Adrenal gland (tissue), 12 donors: ENCODE data around the gene IL36G. TPM values are rescaled to one million over a fixed set of nuclear protein-coding genes. Genes with fewer than 3 reads are reported as not detected.

Experiments
- DNase-seq, 7 donors: peaks; one replicate each; pipeline ENCODE4 v3.0.0-alpha.2; 2019 to 2020
- H3K27ac ChIP-seq, 5 donors: fragments of 200-600 bp; sonication (generic) in 4 of 5; 1 replicate in 3 of 5; 2 replicates in 2 of 5; pipeline versions ENCODE4 v1.5.1 to v1.8.0; 2016 to 2020; ENCODE audit warnings: mild to moderate bottlenecking in 1 of 5
- H3K27me3 ChIP-seq: fragments of 200-600 bp; 2 replicates; pipeline ENCODE4 v1.8.0; 2021
- H3K36me3 ChIP-seq, 2 donors: fragments of 200-600 bp; replicated peaks in 1 of 2; 1 replicate in 1 of 2; 2 replicates in 1 of 2; pipeline versions ENCODE4 v1.5.1 to v1.8.0; 2018 to 2022
- H3K4me1 ChIP-seq, 2 donors: fragments of 200-600 bp; replicated peaks in 1 of 2; 1 replicate in 1 of 2; 2 replicates in 1 of 2; pipeline versions ENCODE4 v1.5.1 to v1.8.0; 2018 to 2021
- H3K4me3 ChIP-seq, 4 donors: fragments of 200-600 bp; sonication (generic) in 3 of 4; one replicate each; pipeline ENCODE4 v1.5.1; 2016 to 2018
- H3K9me3 ChIP-seq, 3 donors: fragments of 200-600 bp; sonication (generic) in 1 of 3; replicated peaks in 1 of 3; 1 replicate in 2 of 3; 2 replicates in 1 of 3; pipeline versions ENCODE4 v1.5.1 to v1.8.0; 2016 to 2021
- CTCF ChIP-seq, 6 experiments: fragments of 450-650 bp in 4 of 6; fragments of 200-600 bp in 2 of 6; sonication (generic) in 1 of 6; IDR thresholded peaks; 1 replicate in 5 of 6; 2 replicates in 1 of 6; pipeline versions ENCODE4 v1.5.1 to v1.8.0; 2016 to 2021; ENCODE audit warnings: antibody characterized with exemption in 6 of 6, mild to moderate bottlenecking in 2 of 6, moderate library complexity in 1 of 6
- POLR2A ChIP-seq, 2 donors: fragments of 450-650 bp; IDR thresholded peaks; one replicate each; pipeline ENCODE4 v1.6.1; 2017; ENCODE audit warnings: antibody characterized with exemption in 2 of 2, mild to moderate bottlenecking in 2 of 2, moderate library complexity in 1 of 2
- WGBS, 4 donors: extraction: QIAGEN DNeasy Blood & Tissue Kit in 2 of 4; methylation state at CpG; one replicate each; pipeline versions ENCODE4 v1.1.5 to v1.1.7; 2013 to 2017; 5-methylcytosine and 5-hydroxymethylcytosine counted together
- intact Hi-C, 2 donors: fragments of 100-400 bp; cut with DNase I; formaldehyde crosslinking; loops; one replicate each; pipeline versions ENCODE4 v1.14.1 to v1.15.0; 2022 to 2023
- polyA plus RNA-seq, 3 donors: library from polyadenylated mRNA; stranded (reverse); fragments of 200-250 nt in 2 of 3; fragments of 350-450 nt in 1 of 3; fragmentation: Illumina TruSeq in 1 of 3; extraction: RNeasy Lipid Tissue Mini Kit (QIAGEN cat#74804) in 1 of 3; gene quantifications; one replicate each; pipeline ENCODE4 v1.2.3, GENCODE V29; 2013 to 2014
- total RNA-seq, 9 donors: library from RNA; depleted of rRNA in 4 of 9; stranded (reverse); fragments of >200 nt in 4 of 9; fragments of 120-200 nt in 1 of 9; fragmentation: NEBNext Ultra II Directional in 1 of 9; extraction: Animal tissue kit (Norgen Biotek cat#: 25700) in 1 of 9; gene quantifications; one replicate each; pipeline versions ENCODE4 v1.1.0 to v1.2.4, GENCODE V29; 2013 to 2023
- donor health status: healthy with polysubstance abuse.
- donor health status: Bipolar disorder and iron deficiency.
- donor health status: DM: yes; HTN: yes; CAD: no.
- donor health status: DM: no; HTN: no; CAD: no.
- donor health status: DM: no; HTN: no; CAD: no.
- donor health status: DM: yes; HTN: yes; CAD: no.

IL36G gene
- total and polyA plus RNA-seq, 12 donors: 0.28 TPM; not detected in 11

- 62 to 71% (median 66%) methylated on average over 2 of the region's 2 CpGs for WGBS, 4 donors
- Histone ChIP-seq H3K27me3 (no peaks in the 10 kb centered on the region), H3K4me1 (no peaks in the 10 kb centered on the region), H3K4me3 (no peak overlapping the region), H3K9me3 (no peaks in the 10 kb centered on the region), H3K27ac (no peak overlapping the region), H3K36me3 (no peaks in the 10 kb centered on the region)
- TF ChIP-seq CTCF (IDR thresholded peaks at IDR 0.05) (no peak), POLR2A (IDR thresholded peaks at IDR 0.05) (no peak)
- intact Hi-C loops: no loop called here
- DNase-seq: no peak
Observed at GRCh38 chr2:113024764-113025163, 47.0 kb downstream of the IL36G start.

- Histone ChIP-seq H3K27ac (no peak overlapping the region), H3K36me3 (no peaks in the 10 kb centered on the region), H3K4me3 (no peak overlapping the region), H3K4me1 (no peaks in the 10 kb centered on the region), H3K27me3 (no peaks in the 10 kb centered on the region), H3K9me3 (no peaks in the 10 kb centered on the region)
- no peak for TF ChIP-seq POLR2A (IDR thresholded peaks at IDR 0.05)
- TF ChIP-seq CTCF (IDR thresholded peaks at IDR 0.05): no peak
- DNase-seq: no peak
- intact Hi-C loops: no loop called here
- WGBS, 4 donors: 44 to 63% (median 51%) methylated on average over 2 of the region's 2 CpGs
Observed at GRCh38 chr2:113025737-113026136, 47.9 kb downstream of the IL36G start.

- no peaks in the 10 kb centered on the region for H3K27me3 ChIP-seq
- no peak overlapping the region for H3K4me3 ChIP-seq
- no peaks in the 10 kb centered on the region for H3K4me1 ChIP-seq
- no peak overlapping the region for H3K27ac ChIP-seq
- DNase-seq: no peak
- no peaks in the 10 kb centered on the region for H3K9me3 ChIP-seq
- TF ChIP-seq CTCF (IDR thresholded peaks at IDR 0.05): no peak
- TF ChIP-seq POLR2A (IDR thresholded peaks at IDR 0.05): no peak
- no peaks in the 10 kb centered on the region for H3K36me3 ChIP-seq
- 57 to 77% (median 63%) methylated on average over 2 of the region's 2 CpGs for WGBS, 4 donors
- intact Hi-C loops: no loop called here
Observed at GRCh38 chr2:113027691-113028090, 49.9 kb downstream of the IL36G start.

GRCh38 chr2:113028112-113028511 lies 50.3 kb downstream of the IL36G start:
- DNase-seq: no peak
- 0 to 3% (median 0%) methylated on average over 1 of the region's 1 CpG for WGBS, 4 donors
- Histone ChIP-seq H3K4me3 (no peak overlapping the region), H3K36me3 (no peaks in the 10 kb centered on the region), H3K4me1 (no peaks in the 10 kb centered on the region), H3K27ac (no peak overlapping the region), H3K27me3 (no peaks in the 10 kb centered on the region), H3K9me3 (no peaks in the 10 kb centered on the region)
- intact Hi-C loops: no loop called here
- no peak for TF ChIP-seq POLR2A (IDR thresholded peaks at IDR 0.05)
- TF ChIP-seq CTCF (IDR thresholded peaks at IDR 0.05): no peak
